NAMALWA (cell line): Measurements from ENCODE around the gene ABCC1.
"Not testable (repeated sequence)": the region's sequence is repeated elsewhere in the genome, so short reads cannot be mapped to it uniquely, and the experiment has no call there.

ENCODE experiments used
- DNase-seq: peaks from one replicate; pipeline ENCODE4 v3.0.0-alpha.2; 2015; ENCODE audit warnings: low spot score

Gene ABCC1

GRCh38 chr16:16190546-16190945 is 241.1 kb downstream of the ABCC1 start:
- DNase-seq, result no peak

- not testable (repeated sequence) for DNase-seq
These were observed 241.6 kb downstream of the ABCC1 start for GRCh38 chr16:16190966-16191365.

- no peak for DNase-seq
These were observed 242.2 kb downstream of the ABCC1 start for GRCh38 chr16:16191493-16192167.
